Peyer's patch (tissue), 4 donors: ENCODE data around the gene TM2D3. TPM values are rescaled to one million over a fixed set of nuclear protein-coding genes. Genes with fewer than 3 reads are reported as not detected.

Experiments used
- DNase-seq, 3 donors: peaks; one replicate each; pipeline ENCODE4 v3.0.0-alpha.2; 2017 to 2019
- H3K27ac ChIP-seq, 4 donors: fragments of 200-600 bp; sonication (generic); one replicate each; pipeline ENCODE4 v1.5.1; 2016 to 2019
- H3K27me3 ChIP-seq, 2 donors: fragments of 200-600 bp; sonication (generic); one replicate each; pipeline ENCODE4 v1.5.1; 2019
- H3K36me3 ChIP-seq, 3 donors: fragments of 200-600 bp; sonication (generic); one replicate each; pipeline ENCODE4 v1.5.1; 2016 to 2019
- H3K4me1 ChIP-seq, 4 donors: fragments of 200-600 bp; sonication (generic); one replicate each; pipeline ENCODE4 v1.5.1; 2016 to 2019
- H3K4me3 ChIP-seq, 4 donors: fragments of 200-600 bp; sonication (generic); 1 replicate in 3 of 4; 2 replicates in 1 of 4; pipeline ENCODE4 v1.5.1; 2016 to 2019; ENCODE audit warnings: mild to moderate bottlenecking in 1 of 4
- H3K9me3 ChIP-seq, 4 donors: fragments of 200-600 bp; sonication (generic); one replicate each; pipeline ENCODE4 v1.5.1; 2016 to 2019; ENCODE audit warnings: mild to moderate bottlenecking in 1 of 4
- CTCF ChIP-seq, 6 experiments: fragments of 450-650 bp in 4 of 6; fragments of 200-600 bp in 2 of 6; sonication (generic) in 1 of 6; IDR thresholded peaks; one replicate each; pipeline ENCODE4 v1.5.1; 2017 to 2019; ENCODE audit warnings: antibody characterized with exemption in 6 of 6, mild to moderate bottlenecking in 3 of 6, moderate library complexity in 1 of 6
- POLR2A ChIP-seq, 2 donors: fragments of 450-650 bp; IDR thresholded peaks; one replicate each; pipeline ENCODE4 v1.5.1; 2017; ENCODE audit warnings: antibody characterized with exemption in 2 of 2, mild to moderate bottlenecking in 2 of 2, moderate library complexity in 2 of 2
- total RNA-seq, 4 donors: library from RNA; depleted of rRNA; stranded (reverse); fragments of >200 nt; gene quantifications; one replicate each; pipeline ENCODE4 v1.1.0, GENCODE V29; 2016

The TM2D3 gene
- total RNA-seq, 4 donors from 2014 or later, result 20.8 to 99.9 (median 28.5) TPM

- peaks cover 0 to 39% (median 0%) of the 10 kb centered on the region in 3 donors for H3K36me3 ChIP-seq
- no peak for DNase-seq
These were observed 27.6 kb upstream of the TM2D3 start for GRCh38 chr15:101679806-101680205.

GRCh38 chr15:101676921-101677329 lies 24.7 kb upstream of the TM2D3 start:
- no peak overlapping the region for H3K27ac ChIP-seq
- DNase-seq, result no peak
- H3K27me3 ChIP-seq, result no peaks in the 10 kb centered on the region
- no peaks in the 10 kb centered on the region for H3K4me1 ChIP-seq
- H3K36me3 ChIP-seq, result peaks cover 0 to 48% (median 0%) of the 10 kb centered on the region in 3 donors
- no peaks in the 10 kb centered on the region for H3K9me3 ChIP-seq
- TF ChIP-seq CTCF (IDR thresholded peaks at IDR 0.05) (no peak), POLR2A (IDR thresholded peaks at IDR 0.05) (no peak)
- no peak overlapping the region for H3K4me3 ChIP-seq

More at GRCh38 chr15:101679806-101680205, 27.6 kb upstream of the TM2D3 start:
- TF ChIP-seq CTCF (IDR thresholded peaks at IDR 0.05) (no peak), POLR2A (IDR thresholded peaks at IDR 0.05) (no peak)
- Histone ChIP-seq H3K9me3 (no peaks in the 10 kb centered on the region), H3K4me1 (no peaks in the 10 kb centered on the region), H3K27ac (no peak overlapping the region), H3K4me3 (no peak overlapping the region), H3K27me3 (no peaks in the 10 kb centered on the region)

GRCh38 chr15:101675796-101676582 lies 23.8 kb upstream of the TM2D3 start:
- no peaks in the 10 kb centered on the region for H3K27me3 ChIP-seq
- no peak overlapping the region for H3K27ac ChIP-seq
- H3K36me3 ChIP-seq, result peaks cover 0 to 50% (median 0%) of the 10 kb centered on the region in 3 donors
- TF ChIP-seq POLR2A (IDR thresholded peaks at IDR 0.05), result no peak
- TF ChIP-seq CTCF (IDR thresholded peaks at IDR 0.05), result no peak
- H3K4me3 ChIP-seq, result no peak overlapping the region
- no peaks in the 10 kb centered on the region for H3K4me1 ChIP-seq
- peak in 2 of 3 donors; percentile 25 to 49 for DNase-seq
- H3K9me3 ChIP-seq, result no peaks in the 10 kb centered on the region

- no peak for DNase-seq
- TF ChIP-seq CTCF (IDR thresholded peaks at IDR 0.05) (no peak), POLR2A (IDR thresholded peaks at IDR 0.05) (no peak)
- peaks cover 0 to 57% (median 0%) of the 10 kb centered on the region in 3 donors for H3K36me3 ChIP-seq
These were observed 22.8 kb upstream of the TM2D3 start for GRCh38 chr15:101675015-101675414.

GRCh38 chr15:101672298-101672697 lies 20.1 kb upstream of the TM2D3 start:
- no peak for DNase-seq
- TF ChIP-seq POLR2A (IDR thresholded peaks at IDR 0.05), result no peak
- TF ChIP-seq CTCF (IDR thresholded peaks at IDR 0.05), result no peak
- no peaks in the 10 kb centered on the region for H3K4me1 ChIP-seq
- no peaks in the 10 kb centered on the region for H3K27me3 ChIP-seq
- H3K36me3 ChIP-seq, result peaks cover 0 to 65% (median 0%) of the 10 kb centered on the region in 3 donors
- no peak overlapping the region for H3K27ac ChIP-seq
- H3K4me3 ChIP-seq, result no peak overlapping the region
- H3K9me3 ChIP-seq, result no peaks in the 10 kb centered on the region

More at GRCh38 chr15:101675015-101675414, 22.8 kb upstream of the TM2D3 start:
- H3K4me3 ChIP-seq, result no peak overlapping the region
- no peaks in the 10 kb centered on the region for H3K27me3 ChIP-seq
- H3K9me3 ChIP-seq, result no peaks in the 10 kb centered on the region
- H3K4me1 ChIP-seq, result no peaks in the 10 kb centered on the region
- no peak overlapping the region for H3K27ac ChIP-seq
